ENCODE data around the gene MRPS7. TPM values are rescaled to one million over a fixed set of nuclear protein-coding genes. Genes with fewer than 3 reads are reported as not detected.
"Not testable (repeated sequence)": the region's sequence is repeated elsewhere in the genome, so short reads cannot be mapped to it uniquely, and the experiment has no call there.

Gene MRPS7
- total RNA-seq, 1 donor from 2014 or later, result 84.7 TPM

DNA sequence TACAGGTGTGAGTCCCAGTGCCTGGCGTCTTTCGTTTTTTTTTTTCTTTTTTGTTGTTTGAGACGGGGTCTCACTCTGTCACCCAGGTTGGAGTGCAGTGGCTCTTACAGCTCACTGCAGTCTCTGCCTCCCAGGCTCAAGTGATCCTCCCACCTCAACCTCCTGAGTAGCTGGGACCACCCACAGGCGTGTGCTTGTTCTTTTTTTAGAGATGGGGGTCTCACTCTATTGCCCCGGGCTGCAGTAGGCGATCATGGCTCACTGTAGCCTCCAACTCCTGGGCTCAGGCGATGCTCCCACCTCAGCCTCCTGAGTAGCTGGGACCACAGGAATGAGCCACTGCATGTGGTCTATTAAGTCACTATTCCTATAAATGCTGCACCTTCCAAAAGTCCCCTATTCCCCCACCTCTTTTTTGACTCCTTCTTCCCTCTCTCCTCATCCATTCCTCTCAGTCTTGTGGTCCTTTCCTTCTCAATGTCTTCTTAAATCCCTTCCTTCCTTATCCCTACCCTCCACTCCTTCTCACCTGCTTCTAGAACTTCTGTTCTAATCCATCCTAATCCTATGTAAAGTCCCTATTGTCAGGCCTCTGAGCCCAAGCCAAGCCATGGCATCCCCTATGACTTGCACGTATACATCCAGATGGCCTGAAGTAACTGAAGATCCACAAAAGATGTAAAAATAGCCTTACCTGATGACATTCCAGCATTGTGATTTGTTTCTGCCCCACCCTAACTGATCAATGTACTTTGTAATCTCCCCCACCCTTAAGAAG, 9.5 kb upstream of the MRPS7 start:
- DNase-seq (ENCODE audit: low read depth, low spot score), result no peak
- peaks cover 8% of the 10 kb centered on the region for H3K4me1 Mint-ChIP-seq
- H3K36me3 Mint-ChIP-seq (ENCODE audit: low read depth), result no peaks in the 10 kb centered on the region
- no peak overlapping the region for H3K4me3 Mint-ChIP-seq
- no peaks in the 10 kb centered on the region for H3K9me3 Mint-ChIP-seq
- H3K27me3 Mint-ChIP-seq (ENCODE audit: low read depth), result no peaks in the 10 kb centered on the region
- no peak overlapping the region for H3K27ac Mint-ChIP-seq (ENCODE audit: unreplicated experiment)
- TF ChIP-seq, protein P1, sequence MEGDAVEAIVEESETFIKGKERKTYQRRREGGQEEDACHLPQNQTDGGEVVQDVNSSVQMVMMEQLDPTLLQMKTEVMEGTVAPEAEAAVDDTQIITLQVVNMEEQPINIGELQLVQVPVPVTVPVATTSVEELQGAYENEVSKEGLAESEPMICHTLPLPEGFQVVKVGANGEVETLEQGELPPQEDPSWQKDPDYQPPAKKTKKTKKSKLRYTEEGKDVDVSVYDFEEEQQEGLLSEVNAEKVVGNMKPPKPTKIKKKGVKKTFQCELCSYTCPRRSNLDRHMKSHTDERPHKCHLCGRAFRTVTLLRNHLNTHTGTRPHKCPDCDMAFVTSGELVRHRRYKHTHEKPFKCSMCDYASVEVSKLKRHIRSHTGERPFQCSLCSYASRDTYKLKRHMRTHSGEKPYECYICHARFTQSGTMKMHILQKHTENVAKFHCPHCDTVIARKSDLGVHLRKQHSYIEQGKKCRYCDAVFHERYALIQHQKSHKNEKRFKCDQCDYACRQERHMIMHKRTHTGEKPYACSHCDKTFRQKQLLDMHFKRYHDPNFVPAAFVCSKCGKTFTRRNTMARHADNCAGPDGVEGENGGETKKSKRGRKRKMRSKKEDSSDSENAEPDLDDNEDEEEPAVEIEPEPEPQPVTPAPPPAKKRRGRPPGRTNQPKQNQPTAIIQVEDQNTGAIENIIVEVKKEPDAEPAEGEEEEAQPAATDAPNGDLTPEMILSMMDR (conservative IDR thresholded peaks at IDR 0.05), result no peak

DNA sequence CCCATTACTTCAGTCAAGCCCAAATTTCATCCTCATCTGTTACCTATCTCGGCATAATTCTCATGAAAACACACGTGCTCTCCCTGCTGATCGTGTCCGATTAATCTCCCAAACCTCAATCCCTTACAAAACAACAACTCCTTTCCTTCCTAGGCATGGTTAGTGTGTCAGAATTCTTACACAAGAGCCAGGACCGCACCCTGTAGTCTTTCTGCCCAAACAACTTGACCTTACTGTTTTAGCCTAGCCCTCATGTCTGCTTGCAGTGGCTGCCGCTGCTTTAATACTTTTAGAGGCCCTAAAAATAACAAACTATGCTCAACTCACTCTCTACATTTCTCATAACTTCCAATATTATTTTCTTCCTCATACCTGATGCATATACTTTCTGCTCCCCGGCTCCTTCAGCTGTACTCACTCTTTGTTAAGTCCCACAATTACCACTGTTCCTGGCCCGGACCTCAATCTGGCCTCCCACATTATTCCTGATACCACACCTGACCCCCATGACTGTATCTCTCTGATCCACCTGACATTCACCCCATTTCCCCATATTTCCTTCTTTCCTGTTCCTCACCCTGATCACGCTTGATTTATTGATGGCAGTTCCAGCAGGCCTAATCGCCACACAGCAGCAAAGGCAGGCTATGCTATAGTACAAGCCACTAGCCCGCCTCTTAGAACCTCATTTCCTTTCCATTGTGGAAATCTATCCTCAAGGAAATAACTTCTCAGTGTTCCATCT, 5.6 kb upstream of the MRPS7 start:
- not testable (repeated sequence) for H3K9me3 Mint-ChIP-seq; H3K27me3 Mint-ChIP-seq (ENCODE audit: low read depth); H3K36me3 Mint-ChIP-seq (ENCODE audit: low read depth); DNase-seq (ENCODE audit: low read depth, low spot score)
- Mint-ChIP-seq H3K27ac (ENCODE audit: unreplicated experiment) (peak overlapping the region; percentile 53), H3K4me1 (peaks cover 30% of the 10 kb centered on the region), H3K4me3 (peak overlapping the region; percentile 3)

DNA sequence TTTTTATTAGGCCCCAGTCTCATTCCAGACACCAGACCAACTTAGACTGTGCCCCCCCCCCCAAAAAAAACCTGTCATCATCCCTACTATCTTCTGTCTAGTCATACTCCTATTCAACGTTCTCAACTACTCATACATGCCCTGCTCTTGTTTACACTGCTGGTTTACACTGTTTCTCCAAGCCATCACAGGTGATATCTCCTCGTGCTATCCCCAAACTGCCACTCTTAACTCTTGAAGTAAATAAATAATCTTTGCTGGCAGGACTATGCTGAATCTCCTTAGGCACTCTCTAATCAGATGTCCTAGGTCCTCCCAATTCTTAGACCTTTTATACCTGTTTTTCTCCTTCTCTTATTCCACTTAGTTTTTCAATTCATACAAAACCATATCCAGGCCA, 4.5 kb upstream of the MRPS7 start:
- not testable (repeated sequence) for H3K27me3 Mint-ChIP-seq (ENCODE audit: low read depth); DNase-seq (ENCODE audit: low read depth, low spot score); H3K9me3 Mint-ChIP-seq; H3K36me3 Mint-ChIP-seq (ENCODE audit: low read depth); H3K27ac Mint-ChIP-seq (ENCODE audit: unreplicated experiment)
- H3K4me3 Mint-ChIP-seq, result peak overlapping the region; percentile 61
- H3K4me1 Mint-ChIP-seq, result peaks cover 29% of the 10 kb centered on the region

DNA sequence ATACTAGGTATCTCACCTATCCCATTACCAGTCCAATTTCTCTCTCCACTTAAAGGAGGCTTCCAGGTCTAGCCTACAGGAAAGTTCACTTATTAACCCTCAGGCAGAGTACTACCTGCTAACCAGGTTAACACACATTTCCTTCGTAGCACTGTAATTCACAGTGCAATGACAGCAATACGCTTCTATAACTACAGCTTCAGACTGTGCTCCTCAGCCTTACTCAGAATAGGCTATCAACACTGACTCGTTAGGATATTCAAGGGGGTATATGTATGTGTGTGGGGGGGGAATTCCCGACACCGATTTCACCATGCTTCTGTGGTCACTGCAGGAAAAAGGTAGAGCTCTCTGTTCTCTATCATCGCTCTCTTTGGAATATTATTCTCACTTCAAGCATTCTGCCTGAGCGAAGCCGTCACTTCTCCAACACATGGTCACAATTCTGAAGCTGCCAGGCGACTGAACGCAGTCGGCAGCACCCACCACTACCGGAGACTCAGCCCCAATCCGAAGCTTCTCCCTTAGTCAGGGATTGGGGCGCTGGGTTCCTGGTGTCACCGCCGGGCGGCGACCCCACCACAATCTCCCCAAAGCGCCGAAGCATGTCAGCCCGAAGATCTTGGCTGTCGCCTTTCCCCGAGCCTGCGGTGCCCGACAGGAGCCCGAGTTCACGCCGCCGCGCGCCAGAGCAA, 891 bp upstream of the MRPS7 start:
- Mint-ChIP-seq H3K4me3 (peak overlapping the region; percentile 99), H3K27ac (ENCODE audit: unreplicated experiment) (peak overlapping the region; percentile 100), H3K36me3 (ENCODE audit: low read depth) (no peaks in the 10 kb centered on the region), H3K9me3 (no peaks in the 10 kb centered on the region), H3K4me1 (peaks cover 38% of the 10 kb centered on the region), H3K27me3 (ENCODE audit: low read depth) (no peaks in the 10 kb centered on the region)
- TF ChIP-seq, protein P1 (conservative IDR thresholded peaks at IDR 0.05), result peak; percentile 30
- no peak for DNase-seq (ENCODE audit: low read depth, low spot score)

DNA sequence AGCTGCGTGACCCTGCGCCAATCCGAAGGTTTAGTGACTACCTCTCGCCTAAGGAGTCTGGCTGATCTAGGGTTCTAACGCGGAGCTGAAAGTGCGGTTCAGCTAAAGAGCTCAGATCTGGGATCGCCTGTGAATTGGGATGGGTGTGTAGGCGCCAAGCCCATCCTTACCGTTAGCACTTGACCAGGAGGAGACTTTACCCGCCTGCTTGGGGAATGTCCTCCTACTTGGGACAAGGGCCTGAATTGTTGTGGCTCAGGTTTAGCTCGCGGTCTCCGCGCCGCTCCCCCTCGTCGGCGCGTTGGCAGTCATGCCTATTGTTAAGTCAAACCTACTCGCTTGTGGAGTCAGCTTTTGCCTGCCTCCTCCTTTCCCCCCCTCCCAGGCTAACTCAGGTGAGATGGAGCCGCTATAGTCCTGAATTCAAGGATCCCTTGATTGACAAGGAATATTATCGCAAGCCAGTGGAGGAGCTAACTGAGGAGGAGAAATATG, 480 bp downstream of the MRPS7 start:
- Mint-ChIP-seq H3K36me3 (ENCODE audit: low read depth) (no peaks in the 10 kb centered on the region), H3K27me3 (ENCODE audit: low read depth) (no peaks in the 10 kb centered on the region), H3K4me3 (peak overlapping the region; percentile 99), H3K4me1 (peaks cover 37% of the 10 kb centered on the region), H3K27ac (ENCODE audit: unreplicated experiment) (peak overlapping the region; percentile 100), H3K9me3 (no peaks in the 10 kb centered on the region)
- TF ChIP-seq, protein P1 (conservative IDR thresholded peaks at IDR 0.05), result no peak
- DNase-seq (ENCODE audit: low read depth, low spot score), result no peak

DNA sequence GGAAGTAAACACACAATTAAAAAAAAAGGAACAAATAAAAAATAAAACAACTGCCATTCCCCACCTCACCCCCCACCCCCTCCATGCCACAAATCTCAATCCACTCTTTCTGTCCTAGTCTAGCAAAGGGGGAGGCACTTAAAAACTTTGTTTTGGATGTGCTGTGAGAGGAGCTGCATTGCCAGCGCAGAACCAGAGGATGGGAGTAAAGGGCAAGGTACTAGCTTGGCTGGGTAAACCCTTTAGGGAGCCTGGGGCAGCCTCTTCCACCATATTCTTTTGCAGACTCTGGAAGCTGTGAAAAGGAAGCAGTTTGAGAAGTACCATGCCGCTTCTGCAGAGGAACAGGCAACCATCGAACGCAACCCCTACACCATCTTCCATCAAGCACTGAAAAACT, 1.4 kb downstream of the MRPS7 start:
- Mint-ChIP-seq H3K4me1 (peaks cover 32% of the 10 kb centered on the region), H3K9me3 (no peaks in the 10 kb centered on the region), H3K27ac (ENCODE audit: unreplicated experiment) (no peak overlapping the region), H3K36me3 (ENCODE audit: low read depth) (no peaks in the 10 kb centered on the region), H3K27me3 (ENCODE audit: low read depth) (no peaks in the 10 kb centered on the region), H3K4me3 (peak overlapping the region; percentile 99)
- no peak for DNase-seq (ENCODE audit: low read depth, low spot score)
- TF ChIP-seq, protein P1 (conservative IDR thresholded peaks at IDR 0.05), result no peak

Data from neural crest cell (in vitro differentiated cells).